OCI-LY7 (cell line): Measurements from ENCODE around the gene CPSF3. TPM values are rescaled to one million over a fixed set of nuclear protein-coding genes. Genes with fewer than 3 reads are reported as not detected.

ENCODE experiments used
- BruUV-seq: library from RNA; stranded (reverse); fragments of 400-500 nt; replicated peaks from 2 replicates; lab custom pipeline; 2021; lab: Mats Ljungman, UMichigan
- CTCF ChIA-PET: fragments of 300-600 bp; sonication (Branson Sonifier 250); formaldehyde crosslinking; loops from one replicate; lab custom pipeline; 2022; ENCODE audit warnings: antibody characterized with exemption; ENCODE audit not compliant: unreplicated experiment; lab: Charles Lee
- POLR2A ChIA-PET: fragments of 300-600 bp; sonication (Branson Sonifier 250); formaldehyde crosslinking; loops from one replicate; lab custom pipeline; 2022; ENCODE audit warnings: antibody characterized with exemption; lab: Charles Lee
- DNase-seq: peaks from one replicate; pipeline ENCODE4 v3.0.0-alpha.2; 2015; ENCODE audit warnings: low spot score
- H2AFZ ChIP-seq: fragments of 200-600 bp; sonication (generic), shearing (Covaris generic); 2 replicates; pipeline ENCODE4 v1.6.1; 2014; ENCODE audit warnings: mild to moderate bottlenecking, antibody characterized with exemption, low read length, moderate library complexity
- H3K27ac ChIP-seq: fragments of 200-600 bp; sonication (generic); 2 replicates; pipeline ENCODE4 v1.5.1; 2014; ENCODE audit warnings: mixed run types, low read depth, mild to moderate bottlenecking, moderate library complexity, low read length, inconsistent platforms; ENCODE audit not compliant: poor library complexity, severe bottlenecking
- H3K36me3 ChIP-seq: fragments of 200-600 bp; sonication (generic); 2 replicates; pipeline ENCODE4 v1.6.1; 2014; ENCODE audit warnings: mild to moderate bottlenecking, antibody characterized with exemption, low read length, moderate library complexity, mixed read lengths; ENCODE audit not compliant: insufficient read depth
- H3K4me1 ChIP-seq: fragments of 200-600 bp; sonication (generic); 2 replicates; pipeline ENCODE4 v1.5.1; 2014; ENCODE audit warnings: mild to moderate bottlenecking, low read length; ENCODE audit not compliant: insufficient read depth, poor library complexity, severe bottlenecking
- H3K4me2 ChIP-seq: fragments of 200-600 bp; sonication (generic); 2 replicates; pipeline ENCODE4 v1.6.1; 2014; ENCODE audit warnings: mild to moderate bottlenecking, low read length
- H3K4me3 ChIP-seq: fragments of 200-600 bp; sonication (generic); 2 replicates; pipeline ENCODE4 v1.5.1; 2014; ENCODE audit warnings: mild to moderate bottlenecking, low read depth, low read length; ENCODE audit not compliant: poor library complexity, severe bottlenecking
- H3K79me2 ChIP-seq: fragments of 200-600 bp; sonication (generic); 2 replicates; pipeline ENCODE4 v1.6.1; 2016; ENCODE audit warnings: low read depth, mild to moderate bottlenecking, low read length, moderate library complexity, mixed read lengths; ENCODE audit not compliant: insufficient read depth
- H3K9me2 ChIP-seq: fragments of 200-600 bp; sonication (generic); 2 replicates; pipeline ENCODE4 v1.6.1; 2016; ENCODE audit warnings: mild to moderate bottlenecking, low read length, mixed read lengths; ENCODE audit not compliant: insufficient read depth
- H3K9me3 ChIP-seq: fragments of 200-600 bp; sonication (generic); 2 replicates; pipeline ENCODE4 v1.6.1; 2014; ENCODE audit warnings: mild to moderate bottlenecking, mixed run types, low read length, mixed read lengths
- H4K20me1 ChIP-seq: fragments of 200-600 bp; sonication (generic); 2 replicates; pipeline ENCODE4 v1.6.1; 2014; ENCODE audit warnings: mild to moderate bottlenecking, antibody characterized with exemption, low read length, moderate library complexity, mixed read lengths; ENCODE audit not compliant: insufficient read depth
- CTCF ChIP-seq: fragments of 200-600 bp; sonication (generic); conservative IDR thresholded peaks from 2 replicates; pipeline ENCODE4 v1.5.1; 2014; ENCODE audit warnings: mild to moderate bottlenecking, antibody characterized with exemption, low read length, moderate library complexity, mixed read lengths
- EZH2phosphoT487 ChIP-seq: fragments of 200-600 bp; sonication (generic); IDR thresholded peaks from 2 replicates; pipeline ENCODE4 v1.6.1; 2018; ENCODE audit warnings: low read depth, borderline replicate concordance, mild to moderate bottlenecking, mixed run types, antibody characterized with exemption, low read length, moderate library complexity, mixed read lengths
- intact Hi-C: fragments of 100-400 bp; cut with micrococcal nuclease; formaldehyde crosslinking; loops from one replicate; pipeline ENCODE4 v1.10.0; 2022; ENCODE audit not compliant: unreplicated experiment
- total RNA-seq, 2 experiments: library from RNA; depleted of rRNA in 1 of 2; stranded (reverse); fragments of >200 nt in 1 of 2; shearing (Covaris generic) in 1 of 2; gene quantifications; 2 replicates each; pipeline ENCODE4 v1.2.3, GENCODE V29; 2014 to 2022

CPSF3 gene
- total RNA-seq, 2 experiments from 2014 or later = 54.5 to 88.3 TPM

GRCh38 chr2:9430316-9431293, 7.2 kb downstream of the CPSF3 start:
- DNase-seq = no peak
- Histone ChIP-seq H3K4me3 (no peak overlapping the region), H3K4me2 (no peak overlapping the region), H3K36me3 (peaks cover 86% of the 10 kb centered on the region), H3K9me2 (no peaks in the 10 kb centered on the region), H3K27ac (no peak overlapping the region), H4K20me1 (no peaks in the 10 kb centered on the region), H3K79me2 (peaks cover 14% of the 10 kb centered on the region; the same call in 1 of the 2 replicates), H3K4me1 (peaks cover 4% of the 10 kb centered on the region), H3K9me3 (no peaks in the 10 kb centered on the region), H2AFZ (no peak overlapping the region)
- intact Hi-C loops = no loop called here
- ChIA-PET CTCF (no interaction called here), POLR2A (interaction anchor here (0.5 to 1.0 kb wide), 6 partner anchors 8 to 131 kb away, joined by 3 to 4 read pairs (median 3); no protein-coding TSS in a partner anchor)
- TF ChIP-seq EZH2phosphoT487 (no peak), CTCF (no peak)
- BruUV-seq = no TSS peak

- intact Hi-C loops = no loop called here
- ChIA-PET POLR2A (interaction anchor here (0.6 to 0.9 kb wide), 3 partner anchors 11 to 96 kb away, joined by 3 to 4 read pairs (median 3); no protein-coding TSS in a partner anchor), CTCF (no interaction called here)
- H3K4me2 ChIP-seq = no peak overlapping the region
- H3K27ac ChIP-seq = no peak overlapping the region
- DNase-seq = no peak
- H3K36me3 ChIP-seq = peaks cover 95% of the 10 kb centered on the region
- H3K4me3 ChIP-seq = no peak overlapping the region
- no peaks in the 10 kb centered on the region for H3K79me2 ChIP-seq
- no peaks in the 10 kb centered on the region for H3K4me1 ChIP-seq
- no TSS peak for BruUV-seq
- no peaks in the 10 kb centered on the region for H3K9me2 ChIP-seq
- TF ChIP-seq CTCF (no peak), EZH2phosphoT487 (no peak)
- no peak overlapping the region for H2AFZ ChIP-seq
- no peaks in the 10 kb centered on the region for H4K20me1 ChIP-seq
- H3K9me3 ChIP-seq = no peaks in the 10 kb centered on the region
Observed at GRCh38 chr2:9434489-9434888, 11.0 kb downstream of the CPSF3 start.
